Activated T-helper 1 cell treated with anti-CD3 and anti-CD28 coated beads, Interleukin-12 subunit alpha, Interleukin-12 subunit beta, Interleukin-2, Interleukin-4 antibody, amounts not matched to agents 30 ng/mL and 10 ng/mL and 1 ng/mL, durations not matched to agents 14 hours and 24 hours and 36 hours (primary cell): ENCODE measurements around the gene PCDH8. TPM values are rescaled to one million over a fixed set of nuclear protein-coding genes. Genes with fewer than 3 reads are reported as not detected.

Experiments
- DNase-seq: peaks from one replicate; pipeline ENCODE4 v3.0.0; 2021; ENCODE audit warnings: low spot score
- H3K27ac Mint-ChIP-seq: one replicate; pipeline ENCODE4 v1.8.0; 2021; ENCODE audit warnings: mild to moderate bottlenecking, mixed read lengths
- H3K27me3 Mint-ChIP-seq: one replicate; pipeline ENCODE4 v1.8.0; 2022; ENCODE audit warnings: mild to moderate bottlenecking, moderate library complexity, mixed read lengths; ENCODE audit not compliant: insufficient read depth
- H3K36me3 Mint-ChIP-seq: one replicate; pipeline ENCODE4 v1.8.0; 2021; ENCODE audit warnings: low read depth, mixed read lengths
- H3K4me1 Mint-ChIP-seq: one replicate; pipeline ENCODE4 v1.8.0; 2021; ENCODE audit warnings: low read depth, mixed read lengths
- H3K4me3 Mint-ChIP-seq: one replicate; pipeline ENCODE4 v1.8.0; 2021; ENCODE audit warnings: mild to moderate bottlenecking, moderate library complexity, mixed read lengths
- H3K9me3 Mint-ChIP-seq: one replicate; pipeline ENCODE4 v1.8.0; 2021; ENCODE audit warnings: mixed read lengths
- intact Hi-C: fragments of 100-400 bp; cut with micrococcal nuclease; formaldehyde crosslinking; loops from one replicate; pipeline ENCODE4 v1.15.1; 2024
- total RNA-seq: library from RNA; stranded (reverse); gene quantifications from 2 replicates; pipeline ENCODE4 v1.2.3, GENCODE V29; 2022

Gene PCDH8
- total RNA-seq, 1 donor from 2014 or later, result not detected

- Mint-ChIP-seq H3K27me3 (peaks cover 2% of the 10 kb centered on the region), H3K27ac (no peak overlapping the region), H3K36me3 (no peaks in the 10 kb centered on the region), H3K4me3 (no peak overlapping the region), H3K9me3 (peaks cover 11% of the 10 kb centered on the region), H3K4me1 (no peaks in the 10 kb centered on the region)
- intact Hi-C loops, result no loop called here
- no peak for DNase-seq
Observed at GRCh38 chr13:52870143-52870542, 21.7 kb upstream of the PCDH8 start.

GRCh38 chr13:52869621-52870020 lies 21.2 kb upstream of the PCDH8 start:
- DNase-seq, result no peak
- Mint-ChIP-seq H3K4me3 (no peak overlapping the region), H3K27me3 (peaks cover 2% of the 10 kb centered on the region), H3K27ac (no peak overlapping the region), H3K36me3 (no peaks in the 10 kb centered on the region), H3K9me3 (peaks cover 7% of the 10 kb centered on the region), H3K4me1 (no peaks in the 10 kb centered on the region)
- intact Hi-C loops, result no loop called here

- peaks cover 3% of the 10 kb centered on the region for H3K9me3 Mint-ChIP-seq
- no peak for DNase-seq
- peaks cover 2% of the 10 kb centered on the region for H3K27me3 Mint-ChIP-seq
- H3K4me3 Mint-ChIP-seq, result no peak overlapping the region
- no peak overlapping the region for H3K27ac Mint-ChIP-seq
- H3K36me3 Mint-ChIP-seq, result no peaks in the 10 kb centered on the region
- intact Hi-C loops, result no loop called here
- H3K4me1 Mint-ChIP-seq, result no peaks in the 10 kb centered on the region
Observed at GRCh38 chr13:52869050-52869449, 20.6 kb upstream of the PCDH8 start.

- H3K36me3 Mint-ChIP-seq, result no peaks in the 10 kb centered on the region
Observed at GRCh38 chr13:52868190-52868589, 19.8 kb upstream of the PCDH8 start.

GRCh38 chr13:52864941-52865340 lies 16.5 kb upstream of the PCDH8 start:
- no peak overlapping the region for H3K4me3 Mint-ChIP-seq
- H3K27me3 Mint-ChIP-seq, result no peaks in the 10 kb centered on the region
- H3K27ac Mint-ChIP-seq, result no peak overlapping the region
- no peaks in the 10 kb centered on the region for H3K36me3 Mint-ChIP-seq
- no peak for DNase-seq
- intact Hi-C loops, result no loop called here
- no peaks in the 10 kb centered on the region for H3K4me1 Mint-ChIP-seq
- H3K9me3 Mint-ChIP-seq, result no peaks in the 10 kb centered on the region

More at GRCh38 chr13:52868190-52868589, 19.8 kb upstream of the PCDH8 start:
- H3K4me1 Mint-ChIP-seq, result no peaks in the 10 kb centered on the region
- peaks cover 2% of the 10 kb centered on the region for H3K27me3 Mint-ChIP-seq
- DNase-seq, result no peak
- H3K4me3 Mint-ChIP-seq, result no peak overlapping the region
- intact Hi-C loops, result no loop called here
- no peaks in the 10 kb centered on the region for H3K9me3 Mint-ChIP-seq
- H3K27ac Mint-ChIP-seq, result no peak overlapping the region

GRCh38 chr13:52862358-52863206 lies 14.1 kb upstream of the PCDH8 start:
- Mint-ChIP-seq H3K4me3 (no peak overlapping the region), H3K36me3 (no peaks in the 10 kb centered on the region), H3K9me3 (no peaks in the 10 kb centered on the region), H3K27ac (no peak overlapping the region), H3K4me1 (no peaks in the 10 kb centered on the region), H3K27me3 (no peaks in the 10 kb centered on the region)
- no peak for DNase-seq
- intact Hi-C loops, result no loop called here

GRCh38 chr13:52852444-52852843 lies 4.0 kb upstream of the PCDH8 start:
- Mint-ChIP-seq H3K27me3 (peaks cover 48% of the 10 kb centered on the region), H3K4me3 (no peak overlapping the region), H3K27ac (no peak overlapping the region), H3K36me3 (peaks cover 3% of the 10 kb centered on the region), H3K4me1 (no peaks in the 10 kb centered on the region), H3K9me3 (peaks cover 6% of the 10 kb centered on the region)
- DNase-seq, result no peak
- intact Hi-C loops, result no loop called here

GRCh38 chr13:52851137-52851962 lies 2.9 kb upstream of the PCDH8 start:
- H3K36me3 Mint-ChIP-seq, result peaks cover 3% of the 10 kb centered on the region
- peaks cover 6% of the 10 kb centered on the region for H3K9me3 Mint-ChIP-seq
- no peaks in the 10 kb centered on the region for H3K4me1 Mint-ChIP-seq
- peak overlapping the region; percentile 69 for H3K4me3 Mint-ChIP-seq
- H3K27me3 Mint-ChIP-seq, result peaks cover 47% of the 10 kb centered on the region
- intact Hi-C loops, result no loop called here
- no peak overlapping the region for H3K27ac Mint-ChIP-seq
- DNase-seq, result no peak

GRCh38 chr13:52850396-52851136 lies 2.1 kb upstream of the PCDH8 start:
- Mint-ChIP-seq H3K4me1 (no peaks in the 10 kb centered on the region), H3K4me3 (peak overlapping the region; percentile 69), H3K36me3 (peaks cover 3% of the 10 kb centered on the region), H3K9me3 (peaks cover 6% of the 10 kb centered on the region), H3K27ac (no peak overlapping the region), H3K27me3 (peaks cover 42% of the 10 kb centered on the region)
- peak; percentile 24 for DNase-seq
- intact Hi-C loops, result no loop called here

GRCh38 chr13:52850072-52850395 lies 1.6 kb upstream of the PCDH8 start:
- intact Hi-C loops, result no loop called here
- H3K4me1 Mint-ChIP-seq, result no peaks in the 10 kb centered on the region
- H3K27ac Mint-ChIP-seq, result no peak overlapping the region
- H3K36me3 Mint-ChIP-seq, result peaks cover 3% of the 10 kb centered on the region
- no peak overlapping the region for H3K4me3 Mint-ChIP-seq
- DNase-seq, result no peak
- H3K27me3 Mint-ChIP-seq, result peaks cover 47% of the 10 kb centered on the region
- H3K9me3 Mint-ChIP-seq, result peaks cover 6% of the 10 kb centered on the region

- Mint-ChIP-seq H3K9me3 (peaks cover 6% of the 10 kb centered on the region), H3K36me3 (peaks cover 3% of the 10 kb centered on the region), H3K4me1 (no peaks in the 10 kb centered on the region), H3K27ac (peak overlapping the region; percentile 52), H3K27me3 (peaks cover 52% of the 10 kb centered on the region), H3K4me3 (no peak overlapping the region)
- no peak for DNase-seq
- intact Hi-C loops, result loop anchor here (10.0 kb wide), 1 partner anchor 185 kb away; no protein-coding TSS in a partner anchor
Observed at GRCh38 chr13:52849291-52850071, 1.0 kb upstream of the PCDH8 start.
